IMR-90 (cell line): ENCODE data around the gene SLCO1B1. TPM values are rescaled to one million over a fixed set of nuclear protein-coding genes. Genes with fewer than 3 reads are reported as not detected.

ENCODE experiments used
- ATAC-seq: fragments of 200-7000 bp; cut with Tn5 transposase; 2 replicates; pipeline ENCODE4 v1.9.1; 2020; ENCODE audit warnings: low read depth, mild to moderate bottlenecking, moderate library complexity
- BruUV-seq: library from RNA; stranded (reverse); fragments of 400-500 nt; replicated peaks from 2 replicates; lab custom pipeline; 2021; lab: Mats Ljungman, UMichigan
- CTCF ChIA-PET: fragments of 300-600 bp; formaldehyde crosslinking; extraction: SDS; loops from one replicate; lab custom pipeline; 2021; ENCODE audit warnings: antibody characterized with exemption; lab: Yijun Ruan, JAX
- POLR2A ChIA-PET: fragments of 300-600 bp; sonication (Branson Sonifier 250); formaldehyde crosslinking; loops from one replicate; lab custom pipeline; 2022; ENCODE audit warnings: antibody characterized with exemption; ENCODE audit not compliant: unreplicated experiment; lab: Charles Lee
- DNase-seq: peaks from one replicate; pipeline ENCODE4 v3.0.0; 2013
- H2AFZ ChIP-seq: replicated peaks from 2 replicates; pipeline ENCODE3; 2013; ENCODE audit warnings: low read length, mild to moderate bottlenecking; ENCODE audit not compliant: poor library complexity
- H2AK5ac ChIP-seq: 2 replicates; pipeline ENCODE4 v1.6.1; 2013; ENCODE audit warnings: low read depth, low read length, inconsistent platforms
- H2AK9ac ChIP-seq: replicated peaks from 2 replicates; pipeline ENCODE3; 2013; ENCODE audit warnings: mild to moderate bottlenecking, low read depth, low read length, moderate library complexity; ENCODE audit not compliant: poor library complexity
- H2BK120ac ChIP-seq: 2 replicates; pipeline ENCODE4 v1.6.1; 2013; ENCODE audit warnings: low read depth, low read length, inconsistent platforms
- H2BK15ac ChIP-seq: 3 replicates; pipeline ENCODE4 v1.6.1; 2013; ENCODE audit warnings: low read depth, low read length, inconsistent platforms
- H2BK20ac ChIP-seq: 2 replicates; pipeline ENCODE4 v1.6.1; 2013; ENCODE audit warnings: low read depth, mild to moderate bottlenecking, inconsistent platforms, low read length, moderate library complexity
- H2BK5ac ChIP-seq: 2 replicates; pipeline ENCODE4 v1.6.1; 2013; ENCODE audit warnings: mild to moderate bottlenecking, low read depth, low read length, inconsistent platforms; ENCODE audit not compliant: poor library complexity, severe bottlenecking
- H3K14ac ChIP-seq: replicated peaks from 2 replicates; pipeline ENCODE4 v1.6.1; 2013; ENCODE audit warnings: low read depth, low read length, inconsistent platforms
- H3K18ac ChIP-seq: 2 replicates; pipeline ENCODE4 v1.6.1; 2013; ENCODE audit warnings: low read depth, low read length, control low read depth
- H3K23ac ChIP-seq: 2 replicates; pipeline ENCODE4 v1.6.1; 2013; ENCODE audit warnings: low read depth, low read length, inconsistent platforms
- H3K27ac ChIP-seq: 2 replicates; pipeline ENCODE4 v1.5.1; 2013; ENCODE audit warnings: mild to moderate bottlenecking, control low read depth, low read length; ENCODE audit not compliant: insufficient read depth
- H3K27me3 ChIP-seq: 2 replicates; pipeline ENCODE4 v1.6.1; 2013; ENCODE audit warnings: low read length; ENCODE audit not compliant: control insufficient read depth, insufficient read depth
- H3K36me3 ChIP-seq: 2 replicates; pipeline ENCODE4 v1.6.1; 2013; ENCODE audit warnings: low read length, mixed read lengths; ENCODE audit not compliant: control insufficient read depth, insufficient read depth
- H3K4ac ChIP-seq: 2 replicates; pipeline ENCODE4 v1.6.1; 2013; ENCODE audit warnings: low read depth, low read length, inconsistent platforms
- H3K4me1 ChIP-seq: 2 replicates; pipeline ENCODE4 v1.6.1; 2013; ENCODE audit warnings: low read length, mixed read lengths; ENCODE audit not compliant: control insufficient read depth, insufficient read depth
- H3K4me2 ChIP-seq: 2 replicates; pipeline ENCODE4 v1.6.1; 2013; ENCODE audit warnings: low read depth, mild to moderate bottlenecking, control low read depth, low read length, moderate library complexity
- H3K4me3 ChIP-seq: 2 replicates; pipeline ENCODE4 v1.5.1; 2013; ENCODE audit warnings: low read depth, mild to moderate bottlenecking, control low read depth, low read length, moderate library complexity; ENCODE audit not compliant: insufficient read depth
- H3K56ac ChIP-seq: 2 replicates; pipeline ENCODE4 v1.6.1; 2013; ENCODE audit warnings: low read length, inconsistent platforms; ENCODE audit not compliant: insufficient read depth; ENCODE audit errors: extremely low read depth
- H3K79me1 ChIP-seq, 2 experiments: 2 replicates each; pipeline ENCODE4 v1.6.1; 2013; ENCODE audit warnings: low read length in 2 of 2, inconsistent platforms in 1 of 2, low read depth in 1 of 2
- H3K9ac ChIP-seq: 2 replicates; pipeline ENCODE4 v1.6.1; 2013; ENCODE audit warnings: low read depth, low read length, control low read depth
- H3K9me1 ChIP-seq: 2 replicates; pipeline ENCODE4 v1.6.1; 2013; ENCODE audit warnings: low read length, inconsistent platforms; ENCODE audit not compliant: insufficient read depth
- H3K9me3 ChIP-seq: 2 replicates; pipeline ENCODE4 v1.6.1; 2013; ENCODE audit warnings: low read length; ENCODE audit not compliant: control insufficient read depth, insufficient read depth
- H4K20me1 ChIP-seq: 2 replicates; pipeline ENCODE4 v1.6.1; 2013; ENCODE audit warnings: low read length, inconsistent platforms; ENCODE audit not compliant: insufficient read depth
- H4K5ac ChIP-seq: 2 replicates; pipeline ENCODE4 v1.6.1; 2013; ENCODE audit warnings: mild to moderate bottlenecking, low read depth, low read length, control low read depth
- H4K8ac ChIP-seq, 2 experiments: 2 replicates each; pipeline ENCODE4 v1.6.1; 2013; ENCODE audit warnings: low read depth in 2 of 2, low read length in 2 of 2, control low read depth in 1 of 2, inconsistent platforms in 1 of 2
- H4K91ac ChIP-seq: 2 replicates; pipeline ENCODE4 v1.6.1; 2013; ENCODE audit warnings: low read depth, low read length, inconsistent platforms; ENCODE audit not compliant: insufficient read depth
- BHLHE40 ChIP-seq: fragments of 150-350 bp; IDR thresholded peaks from 2 replicates; pipeline ENCODE4 v1.6.1; 2016; ENCODE audit warnings: mild to moderate bottlenecking, low read depth, low read length
- CEBPB ChIP-seq: IDR thresholded peaks from 2 replicates; pipeline ENCODE4 v1.6.1; 2012; ENCODE audit warnings: low read depth, low read length, improper control_type of control experiment
- CHD1 ChIP-seq: IDR thresholded peaks from 2 replicates; pipeline ENCODE4 v1.6.1; 2012; ENCODE audit warnings: low read depth, low read length, improper control_type of control experiment
- CTCF ChIP-seq: conservative IDR thresholded peaks from 2 replicates; pipeline ENCODE4 v1.5.1; 2012; ENCODE audit warnings: mild to moderate bottlenecking, low read depth, low read length, improper control_type of control experiment
- ELK1 ChIP-seq: fragments of 150-350 bp; IDR thresholded peaks from 2 replicates; pipeline ENCODE4 v1.6.1; 2016; ENCODE audit warnings: low read depth, mild to moderate bottlenecking, low read length, moderate library complexity, borderline replicate concordance
- FOS ChIP-seq: fragments of 150-350 bp; IDR thresholded peaks from 2 replicates; pipeline ENCODE4 v1.6.1; 2016; ENCODE audit warnings: low read depth, low read length
- MAZ ChIP-seq: IDR thresholded peaks from 2 replicates; pipeline ENCODE4 v1.6.1; 2012; ENCODE audit warnings: low read depth, mild to moderate bottlenecking, low read length, improper control_type of control experiment, moderate library complexity, borderline replicate concordance
- MXI1 ChIP-seq: IDR thresholded peaks from 2 replicates; pipeline ENCODE4 v1.6.1; 2012; ENCODE audit warnings: low read depth, mild to moderate bottlenecking, low read length, moderate library complexity, borderline replicate concordance
- NFE2L2 ChIP-seq: fragments of 150-350 bp; IDR thresholded peaks from 2 replicates; pipeline ENCODE4 v1.6.1; 2016; ENCODE audit warnings: low read depth, mild to moderate bottlenecking, low read length
- POLR2A ChIP-seq: IDR thresholded peaks from 2 replicates; pipeline ENCODE4 v1.6.1; 2012; ENCODE audit warnings: mild to moderate bottlenecking, low read depth, low read length
- RAD21 ChIP-seq: IDR thresholded peaks from 2 replicates; pipeline ENCODE4 v1.6.1; 2012; ENCODE audit warnings: low read length, improper control_type of control experiment
- RFX5 ChIP-seq: IDR thresholded peaks from 2 replicates; pipeline ENCODE4 v1.8.0; 2012; ENCODE audit warnings: low read depth, mild to moderate bottlenecking, low read length, moderate library complexity
- SMC3 ChIP-seq: fragments of 150-350 bp; IDR thresholded peaks from 2 replicates; pipeline ENCODE4 v1.6.1; 2016; ENCODE audit warnings: low read depth, mild to moderate bottlenecking, antibody characterized with exemption, low read length, moderate library complexity
- USF2 ChIP-seq: fragments of 150-350 bp; IDR thresholded peaks from 2 replicates; pipeline ENCODE4 v1.6.1; 2017; ENCODE audit warnings: mild to moderate bottlenecking, antibody characterized with exemption, low read length, low read depth
- WGBS, 2 experiments: methylation state at CpG; one replicate each; pipeline versions ENCODE4 v1.1.5 to v1.1.7; 2013; ENCODE audit warnings: missing lambda C conversion rate in 2 of 2; ENCODE audit not compliant: insufficient read length in 1 of 2; ENCODE audit errors: extremely low coverage in 2 of 2; 5-methylcytosine and 5-hydroxymethylcytosine counted together
- dilution Hi-C: fragments of 300-500 bp; cut with HindIII; formaldehyde crosslinking; loops from one replicate; pipeline ENCODE4 v1.14.3; 2018; ENCODE audit warnings: low sequenced_read_pairs; ENCODE audit not compliant: unreplicated experiment
- in situ Hi-C: fragments of 300-500 bp; cut with MboI; formaldehyde crosslinking; loops from 3 replicates; pipeline ENCODE4 v1.14.3; 2019; ENCODE audit warnings: low sequenced_read_pairs, inconsistent platforms, mixed read lengths
- intact Hi-C: fragments of 100-400 bp; cut with micrococcal nuclease; formaldehyde crosslinking; loops from 2 replicates; pipeline ENCODE4 v1.10.0; 2022
- polyA plus RNA-seq, 3 experiments: library from polyadenylated mRNA; depleted of rRNA; stranded (reverse); fragments of >200 nt; gene quantifications; 2 replicates each; pipeline ENCODE4 v1.2.3, GENCODE V29; 2012; ENCODE audit warnings: low replicate concordance in 1 of 3
- total RNA-seq: library from RNA; depleted of rRNA; stranded (reverse); fragments of >200 nt; gene quantifications from 2 replicates; pipeline ENCODE4 v1.2.3, GENCODE V29; 2012

SLCO1B1 gene
- total and polyA plus RNA-seq, 2 of the 4 experiments (the other 2 are of a cell fraction): not detected

- dilution Hi-C loops: no loop called here
These were observed 145.8 kb downstream of the SLCO1B1 start for GRCh38 chr12:21276826-21277225.

More at GRCh38 chr12:21276826-21277225, 145.8 kb downstream of the SLCO1B1 start:
- Histone ChIP-seq H3K27me3 (no peaks in the 10 kb centered on the region), H4K8ac (no peak overlapping the region), H2AK9ac (no peak overlapping the region), H3K79me1 (no peaks in the 10 kb centered on the region), H2BK5ac (no peak overlapping the region), H3K4me1 (no peaks in the 10 kb centered on the region), H3K4me2 (no peak overlapping the region), H2BK120ac (no peak overlapping the region), H3K56ac (no peak overlapping the region), H3K4ac (no peak overlapping the region), H3K27ac (no peak overlapping the region), H3K18ac (no peak overlapping the region), H3K9me1 (no peaks in the 10 kb centered on the region), H4K5ac (no peak overlapping the region), H3K23ac (no peak overlapping the region), H3K36me3 (no peaks in the 10 kb centered on the region), H4K91ac (no peak overlapping the region), H2AFZ (no peak overlapping the region), H2BK20ac (no peak overlapping the region), H4K20me1 (no peaks in the 10 kb centered on the region), H3K4me3 (no peak overlapping the region), H3K9me3 (peaks cover 18% of the 10 kb centered on the region), H2AK5ac (no peak overlapping the region), H3K9ac (no peak overlapping the region), H2BK15ac (no peak overlapping the region), H3K14ac (no peak overlapping the region)
- no CpG with 5 or more reads among the region's 2 CpGs for WGBS, 2 experiments
- DNase-seq: no peak
- no peak for ATAC-seq
- in situ Hi-C loops (no loop called here), intact Hi-C loops (no loop called here)
- BruUV-seq: no TSS peak
- POLR2A ChIA-PET: no interaction called here
- CTCF ChIA-PET: no interaction called here
- TF ChIP-seq BHLHE40 (no peak), USF2 (no peak), RFX5 (no peak), CEBPB (no peak), CTCF (no peak), ELK1 (no peak), POLR2A (no peak), FOS (no peak), SMC3 (no peak), RAD21 (no peak), NFE2L2 (no peak), MAZ (no peak), CHD1 (no peak), MXI1 (no peak)
